SK-N-SH (cell line): ENCODE measurements around the gene TRDN. TPM values are rescaled to one million over a fixed set of nuclear protein-coding genes. Genes with fewer than 3 reads are reported as not detected.

ENCODE experiments used
- CTCF ChIA-PET: fragments of 300-600, 350-600 bp; formaldehyde crosslinking; extraction: SDS; loops from one replicate; lab custom pipeline; 2021; lab: Yijun Ruan, JAX
- POLR2A ChIA-PET: fragments of 350-600 bp; sonication (Branson Sonifier 250); formaldehyde crosslinking; extraction: SDS; loops from one replicate; lab custom pipeline; 2020; ENCODE audit warnings: antibody characterized with exemption, inconsistent platforms; lab: Yijun Ruan, JAX
- DNase-seq: peaks from one replicate; pipeline ENCODE4 v3.0.0; 2012
- H2AFZ ChIP-seq: fragments of 200-600 bp; sonication (generic); 2 replicates; pipeline ENCODE4 v1.8.1; 2016; ENCODE audit warnings: antibody characterized with exemption, mild to moderate bottlenecking, low read depth
- H3F3A ChIP-seq: fragments of 200-600 bp; sonication (generic); replicated peaks from 2 replicates; pipeline ENCODE3; 2016; ENCODE audit warnings: antibody characterized with exemption, mild to moderate bottlenecking; ENCODE audit not compliant: insufficient read depth
- H3K27ac ChIP-seq, 2 experiments: fragments of 200-500 bp in 1 of 2; fragments of 200-600 bp in 1 of 2; sonication (Bioruptor generic) in 1 of 2; sonication (generic), shearing (Covaris generic) in 1 of 2; 2 replicates each; pipeline versions ENCODE4 v1.5.1 to v1.6.1; 2014 to 2016; ENCODE audit warnings: low read depth in 2 of 2, inconsistent platforms in 1 of 2, low read length in 1 of 2, mild to moderate bottlenecking in 1 of 2, mixed read lengths in 1 of 2
- H3K27me3 ChIP-seq: fragments of 200-600 bp; sonication (generic), shearing (Covaris generic); 2 replicates; pipeline ENCODE4 v1.6.1; 2016; ENCODE audit warnings: mixed run types; ENCODE audit not compliant: insufficient read depth
- H3K36me3 ChIP-seq, 2 experiments: fragments of 200-500 bp in 1 of 2; fragments of 200-600 bp in 1 of 2; sonication (Bioruptor generic) in 1 of 2; sonication (generic) in 1 of 2; replicated peaks in 1 of 2; 2 replicates each; pipeline versions ENCODE3 to v1.5.1; 2014 to 2016; ENCODE audit warnings: low read length in 1 of 2, mild to moderate bottlenecking in 1 of 2; ENCODE audit not compliant: insufficient read depth in 2 of 2, control insufficient read depth in 1 of 2
- H3K4me1 ChIP-seq, 2 experiments: fragments of 200-500 bp in 1 of 2; fragments of 200-600 bp in 1 of 2; sonication (Bioruptor generic) in 1 of 2; sonication (generic), shearing (Covaris generic) in 1 of 2; 2 replicates each; pipeline versions ENCODE4 v1.5.1 to v1.6.1; 2014 to 2016; ENCODE audit warnings: low read depth in 1 of 2, low read length in 1 of 2, mixed run types in 1 of 2; ENCODE audit not compliant: insufficient read depth in 2 of 2, control insufficient read depth in 1 of 2
- H3K4me2 ChIP-seq: fragments of 200-600 bp; sonication (generic), shearing (Covaris generic); 2 replicates; pipeline ENCODE4 v1.6.1; 2017; ENCODE audit warnings: mixed run types
- H3K4me3 ChIP-seq, 2 experiments: fragments of 200-500 bp in 1 of 2; fragments of 200-600 bp in 1 of 2; sonication (Bioruptor generic) in 1 of 2; sonication (generic), shearing (Covaris generic) in 1 of 2; 2 replicates each; pipeline versions ENCODE4 v1.5.1 to v1.8.1; 2014 to 2016; ENCODE audit warnings: low read depth in 2 of 2, inconsistent platforms in 1 of 2, low read length in 1 of 2, mild to moderate bottlenecking in 1 of 2, mixed read lengths in 1 of 2, moderate library complexity in 1 of 2
- H3K79me2 ChIP-seq: fragments of 200-600 bp; sonication (generic); 2 replicates; pipeline ENCODE4 v1.8.1; 2017; ENCODE audit warnings: mild to moderate bottlenecking; ENCODE audit not compliant: insufficient read depth
- H3K9ac ChIP-seq: fragments of 200-600 bp; sonication (generic); 2 replicates; pipeline ENCODE4 v1.6.1; 2017; ENCODE audit warnings: mixed run types
- H3K9me2 ChIP-seq: fragments of 200-600 bp; sonication (generic); 2 replicates; pipeline ENCODE4 v1.6.1; 2017; ENCODE audit warnings: mixed run types
- H3K9me3 ChIP-seq: fragments of 200-600 bp; sonication (generic); 2 replicates; pipeline ENCODE4 v1.6.1; 2017; ENCODE audit warnings: mixed run types, mild to moderate bottlenecking, moderate library complexity
- H4K20me1 ChIP-seq: fragments of 200-600 bp; sonication (generic); 2 replicates; pipeline ENCODE4 v1.6.1; 2017; ENCODE audit warnings: mild to moderate bottlenecking, mixed run types; ENCODE audit not compliant: insufficient read depth
- CHD2 ChIP-seq: fragments of 150-350 bp; IDR thresholded peaks from 2 replicates; pipeline ENCODE4 v1.6.1; 2018; ENCODE audit warnings: low read length; ENCODE audit not compliant: partially characterized antibody
- CTCF ChIP-seq: fragments of 200-600 bp; sonication (generic); IDR thresholded peaks from 2 replicates; pipeline ENCODE4 v1.6.1; 2017; ENCODE audit warnings: antibody characterized with exemption, mild to moderate bottlenecking, moderate library complexity
- ELF1 ChIP-seq: IDR thresholded peaks from 2 replicates; pipeline ENCODE4 v1.4.0; 2012
- FOSL2 ChIP-seq: IDR thresholded peaks from 2 replicates; pipeline ENCODE4 v1.4.0; 2012; ENCODE audit warnings: low read depth, mild to moderate bottlenecking, moderate library complexity, borderline replicate concordance
- FOXJ3 ChIP-seq: sonication (generic); formaldehyde crosslinking; IDR thresholded peaks from 2 replicates; pipeline ENCODE4 v1.5.1; 2020; ENCODE audit warnings: mild to moderate bottlenecking, missing genetic modification reagents
- GABPA ChIP-seq: IDR thresholded peaks from 2 replicates; pipeline ENCODE4 v1.4.0; 2012; ENCODE audit warnings: low read depth, mild to moderate bottlenecking
- GATA2 ChIP-seq: sonication (generic); formaldehyde crosslinking; IDR thresholded peaks from 2 replicates; pipeline ENCODE4 v1.5.0; 2020; ENCODE audit warnings: mild to moderate bottlenecking, missing genetic modification reagents
- MXI1 ChIP-seq: IDR thresholded peaks from 2 replicates; pipeline ENCODE4 v1.6.1; 2012; ENCODE audit warnings: mild to moderate bottlenecking, low read depth, low read length, improper control_type of control experiment
- NFIC ChIP-seq: IDR thresholded peaks from 2 replicates; pipeline ENCODE4 v1.4.0; 2012; ENCODE audit warnings: borderline replicate concordance
- PBX3 ChIP-seq: IDR thresholded peaks from 2 replicates; pipeline ENCODE4; 2012
- RAD21 ChIP-seq: IDR thresholded peaks from 2 replicates; pipeline ENCODE4 v1.6.1; 2012; ENCODE audit warnings: mild to moderate bottlenecking, low read length
- RCOR1 ChIP-seq: fragments of 150-350 bp; IDR thresholded peaks from 2 replicates; pipeline ENCODE4 v1.6.1; 2017; ENCODE audit warnings: antibody characterized with exemption, low read length
- RFX5 ChIP-seq: IDR thresholded peaks from 2 replicates; pipeline ENCODE4 v1.6.1; 2012; ENCODE audit warnings: mild to moderate bottlenecking, improper control_type of control experiment, low read length
- RXRA ChIP-seq: IDR thresholded peaks from 2 replicates; pipeline ENCODE4 v1.4.0; 2012; ENCODE audit warnings: low read depth, mild to moderate bottlenecking, borderline replicate concordance
- SMC3 ChIP-seq: IDR thresholded peaks from 2 replicates; pipeline ENCODE4 v1.6.1; 2012; ENCODE audit warnings: low read depth, low read length, improper control_type of control experiment
- TAF1 ChIP-seq: IDR thresholded peaks from 2 replicates; pipeline ENCODE4 v1.6.1; 2012; ENCODE audit warnings: low read depth, mild to moderate bottlenecking, low read length, moderate library complexity, borderline replicate concordance
- TCF12 ChIP-seq: IDR thresholded peaks from 2 replicates; pipeline ENCODE4 v1.4.0; 2012
- TEAD4 ChIP-seq: IDR thresholded peaks from 2 replicates; pipeline ENCODE4 v1.4.0; 2012; ENCODE audit warnings: mild to moderate bottlenecking, borderline replicate concordance; ENCODE audit not compliant: insufficient read depth
- USF1 ChIP-seq: IDR thresholded peaks from 2 replicates; pipeline ENCODE4 v1.4.0; 2012; ENCODE audit warnings: low read depth, borderline replicate concordance
- USF2 ChIP-seq: fragments of 150-350 bp; IDR thresholded peaks from 2 replicates; pipeline ENCODE4 v1.6.1; 2017; ENCODE audit warnings: antibody characterized with exemption, low read length, low read depth, borderline replicate concordance
- YY1 ChIP-seq: IDR thresholded peaks from 2 replicates; pipeline ENCODE4 v1.4.0; 2012; ENCODE audit warnings: low read depth, mild to moderate bottlenecking
- WGBS: methylation state at CpG from one replicate; pipeline ENCODE4 v1.1.6; 2017; ENCODE audit warnings: low lambda C conversion rate; 5-methylcytosine and 5-hydroxymethylcytosine counted together
- polyA plus RNA-seq, 3 experiments: library from polyadenylated mRNA; depleted of rRNA; stranded (reverse); fragments of >200 nt; gene quantifications; 2 replicates each; pipeline ENCODE4 v1.2.3, GENCODE V29; 2012

TRDN gene
- polyA plus RNA-seq, 1 of the 3 experiments (the other 2 are of a cell fraction) = not detected

- TF ChIP-seq RAD21 (no peak), YY1 (no peak), TCF12 (no peak), CHD2 (no peak)
Observed at GRCh38 chr6:123352705-123353104, 284.0 kb downstream of the TRDN start (continued).

GRCh38 chr6:123352279-123352678, 284.5 kb downstream of the TRDN start:
- POLR2A ChIA-PET = no interaction called here
- 41% methylated on average over 3 of the region's 3 CpGs for WGBS

GRCh38 chr6:123343836-123344235, 292.9 kb downstream of the TRDN start:
- no peak overlapping the region for H3K9ac ChIP-seq
- ChIA-PET POLR2A (no interaction called here), CTCF (no interaction called here)
- H3K27ac ChIP-seq = no peak overlapping the region
- no peak for DNase-seq
- H3K9me2 ChIP-seq = no peaks in the 10 kb centered on the region
- no peaks in the 10 kb centered on the region for H3F3A ChIP-seq
- no peak overlapping the region for H2AFZ ChIP-seq
- H3K4me1 ChIP-seq = no peaks in the 10 kb centered on the region
- H3K79me2 ChIP-seq = no peaks in the 10 kb centered on the region
- no peak overlapping the region for H3K4me3 ChIP-seq
- 69% methylated on average over 1 of the region's 1 CpG for WGBS
- no peaks in the 10 kb centered on the region for H3K27me3 ChIP-seq
- no peaks in the 10 kb centered on the region for H4K20me1 ChIP-seq
- H3K36me3 ChIP-seq = no peaks in the 10 kb centered on the region
- H3K9me3 ChIP-seq = no peaks in the 10 kb centered on the region
- H3K4me2 ChIP-seq = no peak overlapping the region
- TF ChIP-seq NFIC = no peak
- no peak for TF ChIP-seq FOSL2
- no peak for TF ChIP-seq TEAD4
- TF ChIP-seq USF2 = no peak
- no peak for TF ChIP-seq CTCF
- no peak for TF ChIP-seq SMC3
- TF ChIP-seq USF1 = no peak
- TF ChIP-seq ELF1 = no peak
- TF ChIP-seq RFX5 = no peak
- TF ChIP-seq GATA2 (CRISPR knock-in tag) = no peak
- TF ChIP-seq TAF1 = no peak
- no peak for TF ChIP-seq RXRA
- TF ChIP-seq GABPA = no peak

More at GRCh38 chr6:123352279-123352678, 284.5 kb downstream of the TRDN start:
- H3K4me2 ChIP-seq = no peak overlapping the region
- H4K20me1 ChIP-seq = no peaks in the 10 kb centered on the region
- no peaks in the 10 kb centered on the region for H3F3A ChIP-seq
- H3K27ac ChIP-seq = no peak overlapping the region
- H3K9me3 ChIP-seq = no peaks in the 10 kb centered on the region
- no peaks in the 10 kb centered on the region for H3K9me2 ChIP-seq
- DNase-seq = no peak
- H3K4me1 ChIP-seq = no peaks in the 10 kb centered on the region
- H2AFZ ChIP-seq = no peak overlapping the region
- CTCF ChIA-PET = no interaction called here
- H3K36me3 ChIP-seq = no peaks in the 10 kb centered on the region
- H3K79me2 ChIP-seq = no peaks in the 10 kb centered on the region
- TF ChIP-seq PBX3 (no peak), MXI1 (no peak), FOXJ3 (CRISPR knock-in tag) (no peak), RCOR1 (no peak), USF2 (no peak), FOSL2 (no peak), TEAD4 (no peak), RFX5 (no peak)
- H3K4me3 ChIP-seq = no peak overlapping the region
- no peak overlapping the region for H3K9ac ChIP-seq
- H3K27me3 ChIP-seq = no peaks in the 10 kb centered on the region
